HFFc6 (cell line): ENCODE data around the gene XXYLT1. TPM values are rescaled to one million over a fixed set of nuclear protein-coding genes. Genes with fewer than 3 reads are reported as not detected.

Experiments
- DNase-seq: peaks from one replicate; pipeline ENCODE4 v3.0.0-alpha.2; 2018
- H3K27ac Mint-ChIP-seq: 2 replicates; pipeline ENCODE4 v1.8.0; 2020; ENCODE audit warnings: mild to moderate bottlenecking, mixed read lengths
- H3K27me3 Mint-ChIP-seq: 2 replicates; pipeline ENCODE4 v1.8.0; 2021; ENCODE audit warnings: mild to moderate bottlenecking, moderate library complexity, mixed read lengths; ENCODE audit not compliant: insufficient read depth
- H3K36me3 Mint-ChIP-seq: 2 replicates; pipeline ENCODE4 v1.8.0; 2021; ENCODE audit warnings: low read depth, mixed read lengths
- H3K4me1 Mint-ChIP-seq: 2 replicates; pipeline ENCODE4 v1.8.0; 2020; ENCODE audit warnings: low read depth, mixed read lengths
- H3K4me3 Mint-ChIP-seq: 2 replicates; pipeline ENCODE4 v1.8.0; 2020; ENCODE audit warnings: mild to moderate bottlenecking, moderate library complexity, mixed read lengths
- H3K9me3 Mint-ChIP-seq: 2 replicates; pipeline ENCODE4 v1.8.0; 2020; ENCODE audit warnings: mild to moderate bottlenecking, mixed read lengths
- CTCF ChIP-seq: fragments of 200-600 bp; sonication (generic); IDR thresholded peaks from 2 replicates; pipeline ENCODE4 v1.5.0; 2021; ENCODE audit warnings: antibody characterized with exemption, mild to moderate bottlenecking
- total RNA-seq, 6 experiments: library from RNA; stranded (reverse); fragmentation: NEBNext Ultra II Directional; extraction: Animal tissue kit (Norgen Biotek cat#: 25700); gene quantifications; 2 replicates in 1 of 6; 3 replicates in 5 of 6; pipeline ENCODE4 v1.2.3, GENCODE V29; 2021

The XXYLT1 gene
- total RNA-seq, 6 experiments from 2014 or later = 16.9 to 24.2 (median 18.3) TPM

- Mint-ChIP-seq H3K9me3 (peaks cover 10% of the 10 kb centered on the region), H3K4me3 (no peak overlapping the region), H3K27me3 (no peaks in the 10 kb centered on the region), H3K4me1 (peaks cover 13% of the 10 kb centered on the region), H3K36me3 (peaks cover 22% of the 10 kb centered on the region), H3K27ac (no peak overlapping the region)
- TF ChIP-seq CTCF = no peak
- no peak for DNase-seq
Observed at GRCh38 chr3:195140816-195141793, 129.9 kb downstream of the XXYLT1 start.

- peaks cover 10% of the 10 kb centered on the region for H3K9me3 Mint-ChIP-seq
- H3K4me3 Mint-ChIP-seq = no peak overlapping the region
- H3K4me1 Mint-ChIP-seq = peaks cover 13% of the 10 kb centered on the region
- no peak overlapping the region for H3K27ac Mint-ChIP-seq
- H3K36me3 Mint-ChIP-seq = peaks cover 22% of the 10 kb centered on the region
- DNase-seq = no peak
- H3K27me3 Mint-ChIP-seq = no peaks in the 10 kb centered on the region
- no peak for TF ChIP-seq CTCF
Observed at GRCh38 chr3:195140410-195140809, 130.5 kb downstream of the XXYLT1 start.

GRCh38 chr3:195139876-195140240 is 131.1 kb downstream of the XXYLT1 start:
- Mint-ChIP-seq H3K4me1 (peaks cover 13% of the 10 kb centered on the region), H3K4me3 (no peak overlapping the region), H3K27ac (no peak overlapping the region), H3K36me3 (peaks cover 22% of the 10 kb centered on the region), H3K27me3 (no peaks in the 10 kb centered on the region), H3K9me3 (peaks cover 10% of the 10 kb centered on the region)
- peak; percentile 49 for DNase-seq
- TF ChIP-seq CTCF = no peak

- Mint-ChIP-seq H3K9me3 (peaks cover 10% of the 10 kb centered on the region), H3K36me3 (peaks cover 22% of the 10 kb centered on the region), H3K4me3 (no peak overlapping the region), H3K27ac (no peak overlapping the region), H3K4me1 (peaks cover 13% of the 10 kb centered on the region), H3K27me3 (no peaks in the 10 kb centered on the region)
- no peak for DNase-seq
- TF ChIP-seq CTCF = no peak
Observed at GRCh38 chr3:195139091-195139875, 131.7 kb downstream of the XXYLT1 start.

- H3K27ac Mint-ChIP-seq = no peak overlapping the region
- TF ChIP-seq CTCF = no peak
- H3K9me3 Mint-ChIP-seq = peaks cover 10% of the 10 kb centered on the region
- H3K4me1 Mint-ChIP-seq = peaks cover 13% of the 10 kb centered on the region
- peaks cover 22% of the 10 kb centered on the region for H3K36me3 Mint-ChIP-seq
- no peak for DNase-seq
- no peaks in the 10 kb centered on the region; the same call in 1 of the 2 replicates for H3K27me3 Mint-ChIP-seq
- H3K4me3 Mint-ChIP-seq = no peak overlapping the region
Observed at GRCh38 chr3:195137638-195138588, 133.0 kb downstream of the XXYLT1 start.
